Suprapubic skin (tissue), 3 donors: ENCODE results near the gene SMOC2.

Source experiments
- CTCF ChIP-seq, 2 donors: fragments of 200-600 bp in 1 of 2; fragments of 450-650 bp in 1 of 2; sonication (generic) in 1 of 2; IDR thresholded peaks; one replicate each; pipeline ENCODE4 v1.5.1; 2016 to 2019; ENCODE audit warnings: antibody characterized with exemption in 2 of 2, mild to moderate bottlenecking in 1 of 2, moderate library complexity in 1 of 2
- EP300 ChIP-seq: sonication (generic); formaldehyde crosslinking; IDR thresholded peaks from one replicate; pipeline ENCODE4 v1.6.1; 2017; ENCODE audit warnings: antibody characterized with exemption
- POLR2A ChIP-seq, 2 donors: fragments of 450-650 bp; IDR thresholded peaks; one replicate each; pipeline ENCODE4 v1.6.1; 2017; ENCODE audit warnings: antibody characterized with exemption in 2 of 2, mild to moderate bottlenecking in 2 of 2, moderate library complexity in 2 of 2

GRCh38 chr6:168578036-168578435, 137.1 kb downstream of the SMOC2 start:
- TF ChIP-seq CTCF (IDR thresholded peaks at IDR 0.05) (no peak), EP300 (no peak), POLR2A (IDR thresholded peaks at IDR 0.05) (no peak)
